Fibroblast of peridontal ligament (primary cell): Measurements from ENCODE around the gene PGM1.

Experiments
- DNase-seq: peaks from one replicate; pipeline ENCODE4 v3.0.0-alpha.2; 2010; ENCODE audit errors: extremely low read depth

The PGM1 gene

DNA sequence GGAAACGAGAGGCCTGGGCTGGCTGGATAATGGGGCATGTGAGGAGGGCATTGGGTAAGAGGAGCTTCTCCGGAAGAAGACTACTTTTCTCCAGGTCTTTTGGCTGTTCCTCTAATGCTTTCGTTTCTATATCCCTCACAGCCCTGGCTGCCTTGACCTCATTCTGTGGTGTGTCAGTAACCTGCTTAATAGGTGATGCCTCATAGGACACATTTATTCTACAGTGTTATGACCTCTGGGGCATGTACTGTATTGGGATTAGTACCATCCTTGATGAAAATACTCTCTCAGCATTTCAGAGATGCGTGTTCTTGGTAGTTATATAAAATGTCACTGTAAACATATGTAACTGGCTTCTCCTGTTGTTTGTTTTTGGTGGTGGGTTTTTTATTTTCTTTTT lies 40.1 kb downstream of the PGM1 start:
- DNase-seq, result no peak

DNA sequence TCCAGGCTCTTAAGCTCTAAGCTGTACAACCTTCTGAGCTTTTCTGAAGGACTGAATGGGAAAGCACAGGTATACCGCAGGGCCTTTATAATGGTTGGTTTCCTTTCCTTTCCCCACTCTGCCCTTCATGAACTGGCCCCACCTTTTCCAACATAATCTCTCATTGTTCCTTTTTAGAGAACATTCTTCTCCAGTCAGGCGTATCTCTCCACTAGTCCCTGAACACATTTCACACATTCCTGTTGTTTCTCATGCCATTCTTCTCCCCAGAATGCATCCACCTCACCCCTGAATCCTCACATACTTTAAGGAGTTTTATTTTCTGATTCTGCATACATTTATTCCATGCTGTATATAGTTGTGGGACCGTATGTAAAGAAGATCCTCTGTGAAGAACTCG lies 41.3 kb downstream of the PGM1 start:
- no peak for DNase-seq

DNA sequence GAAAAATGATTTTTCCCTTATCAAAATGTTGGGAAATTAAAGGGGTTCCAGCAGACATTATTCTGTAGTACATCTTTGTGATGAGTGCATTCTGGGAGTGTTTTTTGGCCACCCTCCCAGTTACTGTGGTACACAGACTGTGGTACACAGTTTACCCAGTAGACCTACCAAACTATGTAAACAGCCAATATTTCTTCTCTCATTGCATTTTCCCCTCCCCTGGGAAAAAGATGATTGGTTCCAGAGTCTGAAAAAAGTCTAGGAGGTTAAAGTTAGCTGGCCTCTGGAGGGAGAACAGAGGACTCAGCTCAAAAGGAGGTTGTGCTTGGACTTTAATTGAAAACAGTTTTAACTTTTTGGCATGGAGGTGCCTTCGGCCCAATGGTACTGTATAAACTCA lies 42.5 kb downstream of the PGM1 start:
- peak; percentile 99 for DNase-seq

DNA sequence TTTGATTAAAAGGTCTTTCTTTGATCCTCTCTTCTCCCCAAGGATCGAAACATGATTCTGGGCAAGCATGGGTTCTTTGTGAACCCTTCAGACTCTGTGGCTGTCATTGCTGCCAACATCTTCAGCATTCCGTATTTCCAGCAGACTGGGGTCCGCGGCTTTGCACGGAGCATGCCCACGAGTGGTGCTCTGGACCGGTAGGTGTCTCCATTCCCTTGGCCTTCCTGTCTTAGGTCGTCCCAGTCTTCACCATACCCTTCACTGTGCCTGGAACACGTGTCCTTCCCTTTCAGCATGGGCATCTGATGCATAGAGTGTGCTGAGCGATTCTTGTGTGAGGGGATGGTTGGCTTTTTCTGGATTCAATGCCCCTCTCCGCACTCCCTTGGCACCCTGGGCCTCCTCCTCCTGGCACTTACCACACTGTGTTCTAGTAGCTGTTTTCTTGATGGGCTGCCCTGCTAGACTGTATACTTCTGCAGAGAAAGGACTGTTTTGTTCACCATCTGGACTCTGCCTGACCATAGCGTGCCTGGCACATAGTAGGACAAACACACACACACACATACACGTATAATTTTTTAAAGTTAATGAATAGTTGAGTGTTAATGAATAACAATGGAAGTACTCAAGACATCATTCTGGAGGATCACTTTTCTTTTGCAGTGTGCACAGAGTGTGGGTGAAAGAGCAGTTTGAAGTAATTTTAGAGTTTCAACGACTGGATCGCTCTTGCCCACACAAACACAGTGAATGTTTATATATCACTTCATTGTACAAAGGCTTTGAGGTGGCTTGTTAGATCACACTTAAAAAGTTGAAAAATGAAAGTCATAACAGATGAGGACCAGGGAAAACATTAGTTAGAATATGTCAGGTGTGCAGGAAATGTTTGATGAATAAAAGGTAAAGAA lies 43.2 kb downstream of the PGM1 start:
- no peak for DNase-seq

DNA sequence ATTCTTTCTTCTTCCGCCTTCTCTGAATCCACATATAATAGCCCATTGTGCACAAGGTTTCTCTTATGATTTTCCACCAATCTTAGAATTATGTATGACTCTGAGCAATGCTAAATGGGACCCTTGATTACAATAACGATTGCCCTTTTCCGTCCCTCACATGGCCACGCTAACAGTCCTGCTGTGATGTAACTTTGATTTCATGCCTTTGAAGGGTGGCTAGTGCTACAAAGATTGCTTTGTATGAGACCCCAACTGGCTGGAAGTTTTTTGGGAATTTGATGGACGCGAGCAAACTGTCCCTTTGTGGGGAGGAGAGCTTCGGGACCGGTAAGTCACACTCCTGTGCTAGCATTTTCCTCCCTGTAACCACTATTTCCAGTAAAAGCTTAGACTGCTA lies 45.3 kb downstream of the PGM1 start:
- no peak for DNase-seq

DNA sequence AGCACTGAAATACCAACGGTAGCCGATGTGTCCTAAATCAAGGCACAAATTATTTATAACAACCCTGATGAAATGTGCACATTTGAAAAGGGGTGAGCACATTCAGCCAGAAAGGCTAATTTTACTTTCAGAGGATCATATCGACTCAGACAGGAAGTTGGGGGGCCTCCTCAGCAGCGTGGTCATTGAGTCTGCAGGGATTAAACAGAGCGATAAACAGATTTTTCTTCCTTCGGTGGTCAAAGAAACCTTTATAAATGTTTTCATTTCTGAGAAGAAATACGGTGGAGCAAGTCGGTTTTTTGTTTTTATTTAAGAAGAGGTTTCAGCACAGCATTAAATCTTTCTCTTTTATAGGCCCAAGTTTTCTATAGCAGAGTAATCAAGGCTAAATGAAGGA lies 45.7 kb downstream of the PGM1 start:
- DNase-seq, result no peak

DNA sequence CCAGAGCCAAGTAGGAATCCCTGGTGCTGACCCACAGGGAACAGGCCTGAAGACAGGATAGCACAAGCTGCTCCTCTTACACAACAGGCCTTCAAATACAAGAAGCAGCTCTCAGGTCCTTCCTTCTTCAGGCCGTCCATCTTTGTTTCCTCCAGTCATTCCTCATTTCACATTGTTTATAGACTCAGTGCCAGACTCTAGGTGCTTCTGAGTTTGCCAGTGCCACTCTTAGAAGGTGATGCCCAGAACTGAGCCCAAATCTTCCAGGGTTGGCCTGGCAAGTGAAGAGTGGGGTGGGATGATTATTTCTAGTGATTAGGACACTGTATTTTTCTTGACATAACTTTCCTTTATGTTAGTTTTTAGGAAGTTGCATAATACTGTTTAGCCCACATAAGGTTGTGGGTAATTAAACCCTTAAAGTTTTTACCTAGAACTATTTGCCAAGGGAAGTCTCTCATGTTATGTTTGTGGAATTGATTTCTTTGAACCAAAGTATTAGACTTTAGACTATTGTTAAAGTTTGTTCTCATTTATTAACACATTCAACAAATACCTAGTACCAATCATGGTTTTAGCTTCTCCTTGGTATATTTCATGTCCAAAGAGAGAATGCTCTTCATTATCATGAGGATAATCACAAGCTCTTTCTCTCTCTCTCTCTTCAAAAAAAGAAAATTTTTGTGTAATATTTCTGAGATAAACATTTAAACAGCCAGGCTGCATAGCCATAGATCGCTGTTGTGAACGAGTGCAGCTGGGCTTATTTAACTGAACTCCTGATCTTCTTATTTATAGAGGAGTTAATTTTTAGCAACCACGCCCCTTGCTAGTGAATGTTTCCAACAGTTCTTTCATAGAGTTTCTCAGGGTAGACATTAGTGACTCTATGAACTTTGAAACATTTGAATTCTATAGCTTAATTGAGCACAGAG lies 47.7 kb downstream of the PGM1 start:
- DNase-seq, result no peak

DNA sequence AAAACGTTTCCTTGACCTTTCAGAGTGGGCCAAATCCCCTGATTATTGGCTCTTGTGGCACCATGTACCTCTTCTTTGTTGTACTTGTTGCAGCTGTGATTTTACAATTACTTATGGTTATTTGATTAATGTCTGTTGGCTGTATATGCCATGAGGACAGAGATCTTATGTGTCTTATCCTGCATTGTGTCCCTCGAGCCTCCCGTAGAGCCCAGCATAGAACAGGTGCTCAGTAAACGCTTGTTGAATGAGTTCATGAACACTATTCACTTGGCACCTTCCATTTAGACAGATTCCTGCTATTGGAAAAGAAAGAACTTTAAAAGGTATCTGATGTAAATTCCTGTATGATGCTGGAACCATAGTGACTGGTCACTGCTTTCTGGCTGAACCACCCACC lies 48.4 kb downstream of the PGM1 start:
- DNase-seq, result no peak

DNA sequence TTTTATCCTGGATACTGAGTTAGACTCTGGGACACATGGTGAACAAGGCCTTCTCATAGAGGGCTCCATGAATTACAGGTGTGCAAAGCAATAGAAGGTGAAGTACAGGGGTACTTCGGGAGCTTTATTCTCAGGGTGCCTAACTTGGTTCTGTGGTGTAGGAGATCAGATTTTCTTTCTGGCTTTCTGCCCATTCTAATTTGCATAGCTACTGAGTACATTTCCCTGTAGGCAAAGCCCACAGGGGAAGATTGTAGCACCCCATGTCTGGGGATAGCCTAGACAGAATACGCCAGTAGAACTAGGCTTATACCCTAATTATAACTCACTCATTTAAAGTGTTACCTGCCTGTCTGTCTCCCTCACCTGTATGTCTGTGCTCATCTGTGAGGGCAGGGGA lies 49.7 kb downstream of the PGM1 start:
- no peak for DNase-seq

DNA sequence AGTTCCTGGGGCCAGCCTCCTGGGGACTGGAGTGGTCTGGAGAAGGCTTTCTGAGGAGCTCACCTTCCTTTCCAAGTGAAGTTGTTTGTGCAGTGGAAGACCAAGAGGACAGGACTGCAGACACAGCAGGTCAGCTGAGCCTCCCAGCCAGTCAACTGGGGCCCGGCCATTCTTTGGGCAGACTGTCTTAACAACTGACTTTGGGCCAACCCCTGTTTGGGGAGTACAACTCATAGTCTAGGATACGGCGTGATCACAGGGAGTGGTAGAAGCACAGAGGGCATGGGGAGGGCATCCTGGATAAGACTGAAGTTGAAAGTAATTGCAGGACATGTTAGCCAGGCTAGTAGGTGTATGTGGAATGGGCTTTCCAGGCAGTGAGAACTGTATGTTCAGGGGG lies 50.3 kb downstream of the PGM1 start:
- DNase-seq, result no peak

DNA sequence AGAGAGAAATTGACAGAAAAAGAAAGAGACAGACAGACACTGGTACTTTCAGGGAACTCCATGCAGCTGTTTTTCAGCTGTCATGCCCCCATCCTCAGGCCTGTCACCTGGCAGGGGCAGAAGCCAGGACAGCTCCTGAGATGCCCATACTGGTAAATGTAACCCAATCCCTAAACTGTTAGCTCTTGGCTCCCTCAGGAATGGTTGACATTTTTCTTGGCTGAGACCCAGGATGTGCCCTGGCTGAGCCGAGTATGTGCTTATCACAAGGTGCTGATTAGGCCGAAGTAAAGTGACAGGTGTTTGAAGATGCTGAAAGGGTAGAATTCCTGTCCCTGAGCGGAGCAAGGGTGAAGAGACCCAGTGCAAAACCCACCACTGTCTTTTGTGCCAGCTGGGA lies 50.7 kb downstream of the PGM1 start:
- DNase-seq, result no peak

DNA sequence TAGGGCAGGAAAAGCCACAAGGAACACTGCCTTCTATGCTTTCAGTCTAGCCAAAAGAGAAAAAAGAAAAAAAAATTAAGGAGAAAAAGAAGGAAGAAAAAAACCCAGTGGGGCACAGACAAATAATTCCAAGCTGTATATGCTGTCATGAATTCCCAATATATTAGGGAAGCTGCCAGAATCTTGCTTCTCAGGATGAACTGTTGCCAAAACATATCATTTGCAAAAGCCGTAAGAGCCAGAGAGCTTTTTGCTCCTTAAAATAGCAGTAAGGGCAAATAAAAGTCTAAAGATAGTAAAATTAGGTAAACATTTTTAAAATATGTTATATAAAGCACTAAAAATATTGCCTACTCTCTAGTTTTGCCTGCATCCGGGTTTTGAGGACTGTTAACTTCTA lies 52.1 kb downstream of the PGM1 start:
- DNase-seq, result peak; percentile 87

DNA sequence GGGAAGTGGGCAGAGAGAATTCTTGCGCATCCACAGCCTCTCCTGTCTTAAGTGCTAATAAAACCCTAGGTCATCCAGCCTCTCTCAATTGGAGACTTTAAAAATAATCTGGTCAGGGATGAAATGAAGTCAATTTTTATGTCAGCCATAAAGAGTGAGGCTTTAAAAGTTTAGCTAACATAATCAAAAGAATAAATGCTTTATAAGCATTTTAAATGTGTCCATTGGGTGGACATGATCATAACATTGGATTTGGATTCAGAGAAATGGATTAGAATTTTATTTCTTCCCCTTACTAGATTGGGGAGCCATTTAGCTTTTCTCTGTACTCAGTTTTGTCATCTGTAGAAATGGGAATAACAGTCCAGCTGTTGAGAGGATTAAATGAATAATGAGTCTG lies 55.5 kb downstream of the PGM1 start:
- DNase-seq, result no peak

DNA sequence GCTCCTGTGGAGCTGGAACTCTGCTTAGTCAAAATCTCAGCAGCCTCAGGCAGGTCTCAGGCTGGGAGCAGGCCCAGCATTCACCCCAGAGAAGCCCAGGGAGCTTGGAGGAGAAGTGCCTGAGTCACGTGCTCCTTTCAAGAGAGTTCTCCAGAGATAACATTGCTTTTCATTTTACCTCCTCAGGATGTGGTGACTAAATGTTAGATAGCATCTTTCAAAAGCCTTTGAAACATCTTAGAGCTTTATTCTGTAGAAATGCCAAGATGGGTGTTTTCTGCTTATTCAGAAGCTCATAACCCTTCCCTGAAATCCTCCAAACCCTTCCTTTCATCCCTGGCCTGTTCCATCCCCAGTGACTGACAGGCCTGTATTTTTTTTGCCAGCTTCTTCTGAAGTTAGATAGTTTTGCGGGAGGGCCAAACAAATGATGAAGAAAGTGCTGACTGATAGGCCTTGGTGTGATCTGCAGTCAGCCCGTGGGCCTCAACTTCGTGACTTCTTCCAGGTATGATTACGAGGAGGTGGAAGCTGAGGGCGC lies 58.0 kb downstream of the PGM1 start:
- no peak for DNase-seq

DNA sequence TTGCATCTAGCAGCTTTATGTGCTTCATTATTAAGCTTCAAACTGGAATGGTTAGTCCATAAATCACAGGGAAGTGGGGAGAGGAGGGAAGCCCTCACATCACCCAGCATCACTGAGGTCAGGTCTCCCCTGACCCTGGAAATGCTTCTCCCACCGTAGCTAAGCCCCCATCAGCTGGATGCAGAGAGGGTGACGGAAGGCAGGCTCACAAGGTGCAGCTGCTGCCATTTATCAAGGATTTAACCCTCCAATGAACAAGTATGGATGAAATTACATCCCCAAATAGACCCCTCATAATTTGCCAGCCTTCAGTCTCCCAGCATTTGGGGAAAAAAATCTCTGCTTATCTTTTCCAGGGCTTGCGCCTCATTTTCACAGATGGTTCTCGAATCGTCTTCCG lies 60.8 kb downstream of the PGM1 start:
- no peak for DNase-seq

DNA sequence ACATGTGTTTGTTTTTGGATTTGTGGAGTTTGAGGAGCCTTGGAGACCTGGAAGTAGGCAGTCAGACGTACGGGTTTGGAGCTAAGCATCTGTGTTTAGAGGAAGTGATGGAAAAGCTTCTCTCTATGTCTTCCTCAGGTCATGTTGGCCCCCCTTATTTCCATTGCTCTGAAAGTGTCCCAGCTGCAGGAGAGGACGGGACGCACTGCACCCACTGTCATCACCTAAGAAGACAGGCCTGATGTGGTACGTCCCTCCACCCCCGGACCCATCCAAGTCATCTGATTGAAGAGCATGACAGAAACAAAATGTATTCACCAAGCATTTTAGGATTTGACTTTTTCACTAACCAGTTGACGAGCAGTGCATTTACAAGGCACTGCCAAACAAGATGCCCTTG lies 66.2 kb downstream of the PGM1 start:
- DNase-seq, result no peak

DNA sequence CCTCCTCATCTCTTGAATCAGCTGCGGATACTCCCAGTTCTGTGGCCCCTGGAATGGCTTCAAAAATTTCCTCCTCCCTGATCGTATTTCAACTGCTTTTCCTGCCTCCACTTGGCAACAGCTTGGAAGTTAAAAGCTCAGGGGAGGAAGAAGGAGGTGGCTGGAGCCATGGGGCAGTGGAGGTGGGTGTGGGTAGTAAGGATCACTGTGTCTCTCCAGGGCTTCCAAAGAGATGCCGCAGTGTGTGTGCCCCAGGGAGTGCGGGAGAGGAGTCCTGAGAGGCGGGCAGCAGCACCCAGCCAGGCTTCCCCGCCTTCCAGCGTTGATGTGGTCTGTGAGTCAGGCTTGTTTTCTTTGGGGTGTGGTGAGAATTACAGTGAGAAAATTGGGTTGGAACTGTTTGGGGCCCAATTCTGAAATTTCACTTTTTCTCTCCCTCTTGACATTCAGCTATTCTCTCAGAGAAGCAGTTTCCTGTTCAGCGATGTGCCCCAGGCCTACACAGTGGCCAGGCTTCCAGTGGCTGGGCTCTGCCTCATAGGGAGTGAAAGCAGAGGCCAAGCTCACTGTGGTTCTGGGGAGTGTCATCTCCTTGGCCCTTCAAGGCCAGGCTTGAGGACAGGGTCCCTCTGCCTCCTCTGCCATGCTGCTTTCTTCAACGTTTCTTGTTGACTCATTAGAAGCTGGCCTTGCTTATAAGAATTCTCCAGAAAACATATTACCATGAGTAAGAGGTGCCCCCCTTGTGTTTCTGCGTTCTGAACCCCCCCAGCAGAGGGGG lies 69.0 kb downstream of the PGM1 start:
- peak; percentile 88 for DNase-seq

DNA sequence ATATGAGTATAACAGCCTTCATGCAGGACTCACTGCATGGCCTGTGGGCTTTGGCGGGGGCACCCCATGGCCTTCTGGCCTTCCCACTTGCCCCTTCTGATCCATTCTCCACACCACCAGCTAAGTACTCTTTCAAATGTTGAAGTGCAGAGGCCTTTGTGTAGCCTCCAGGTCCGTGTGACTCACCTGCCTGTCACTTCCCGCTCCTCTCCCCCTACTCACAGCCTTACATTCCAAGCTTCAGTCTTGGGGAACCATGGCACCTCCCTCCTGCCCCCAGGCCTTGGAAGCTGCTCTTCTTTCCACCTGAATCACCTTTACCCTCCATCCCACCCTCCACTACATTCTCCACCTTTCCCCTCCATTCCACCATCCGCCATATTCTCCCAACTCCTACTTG lies 69.6 kb downstream of the PGM1 start:
- no peak for DNase-seq

DNA sequence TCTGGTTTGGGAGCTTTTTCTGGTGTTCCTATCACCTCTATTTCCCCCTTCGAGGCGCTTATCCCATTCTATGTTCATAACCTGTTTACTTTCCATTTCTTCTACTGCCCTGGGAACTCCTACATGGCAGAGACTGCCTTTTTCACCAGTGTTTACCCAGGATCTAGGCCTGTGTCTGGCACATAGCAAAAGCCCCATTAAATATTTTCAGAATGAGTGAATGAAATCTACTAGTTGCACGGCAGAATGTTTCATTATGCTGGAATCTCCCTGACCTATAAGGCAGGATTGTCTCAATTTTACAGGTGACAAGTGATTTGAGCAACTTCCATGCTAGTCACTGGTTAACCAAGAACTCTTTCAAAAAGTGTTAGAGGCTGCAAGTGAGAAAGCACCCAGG lies 70.1 kb downstream of the PGM1 start:
- DNase-seq, result peak; percentile 25

DNA sequence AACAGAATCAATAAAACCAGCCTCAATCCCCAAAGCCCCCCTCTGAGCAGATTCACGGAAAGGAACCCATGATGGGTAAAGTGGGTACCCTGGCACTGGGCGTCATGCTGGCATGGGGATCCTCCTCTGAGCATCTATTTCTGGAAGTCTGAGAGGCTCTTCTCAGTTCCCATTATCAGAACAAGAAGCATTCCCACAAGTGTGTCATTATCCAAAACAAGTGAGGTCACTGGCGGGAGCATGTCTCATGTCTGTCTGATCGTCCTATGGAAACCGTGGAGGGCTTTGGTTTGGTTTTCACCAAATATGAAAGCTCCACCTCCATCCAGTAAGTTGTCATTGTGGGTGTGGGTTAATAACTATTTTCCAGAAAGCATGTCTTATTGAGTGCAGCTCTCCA lies 70.7 kb downstream of the PGM1 start:
- no peak for DNase-seq

DNA sequence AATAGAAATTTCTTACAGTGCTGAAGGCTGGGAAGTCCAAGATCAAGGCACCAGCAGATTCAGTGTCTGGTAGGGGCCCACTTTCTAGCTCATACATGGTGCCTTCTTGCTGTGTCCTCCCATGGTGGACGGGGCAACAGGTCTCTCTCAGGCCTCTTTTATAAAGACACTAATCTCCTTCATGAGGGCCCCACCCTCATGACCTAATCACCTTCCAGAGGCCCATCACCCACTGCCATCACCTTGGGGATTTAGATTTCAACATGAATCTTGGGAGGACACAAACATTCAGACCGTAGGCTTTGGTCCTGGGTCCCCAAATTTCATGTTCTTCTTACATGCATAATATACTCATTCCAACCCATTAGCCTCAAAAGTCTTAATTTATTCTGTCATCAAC lies 71.5 kb downstream of the PGM1 start:
- no peak for DNase-seq

DNA sequence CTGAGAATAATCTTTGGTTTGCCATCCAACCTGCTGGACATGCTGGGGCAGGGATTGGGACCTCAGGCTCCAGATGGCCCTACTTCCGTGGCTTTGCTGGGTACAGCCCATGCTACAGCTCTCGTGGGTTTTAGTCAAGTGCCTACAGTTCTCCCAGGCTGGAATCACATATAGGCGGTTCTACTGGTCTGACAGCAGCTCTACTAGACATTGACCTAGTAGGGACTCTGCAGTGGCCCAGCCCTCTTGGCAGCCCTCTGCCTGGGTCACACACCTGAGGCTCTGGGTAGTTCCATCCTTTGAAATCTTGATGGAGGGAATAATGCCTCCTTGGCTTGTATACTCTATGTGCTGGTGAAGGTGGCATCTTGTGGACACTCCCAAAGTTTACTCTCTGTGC lies 72.2 kb downstream of the PGM1 start:
- DNase-seq, result no peak
